GM10266 (cell line): ENCODE measurements around the gene DLG5.

Experiments
- DNase-seq: peaks from one replicate; pipeline ENCODE4 v3.0.0; 2012; ENCODE audit errors: extremely low spot score
- TF ChIP-seq, protein P1 (sequence below): IDR thresholded peaks from 2 replicates; pipeline ENCODE4 v1.5.1; 2012; ENCODE audit warnings: mild to moderate bottlenecking, low read depth; ENCODE audit not compliant: control insufficient read depth, insufficient read depth; ENCODE audit errors: missing control alignments

Gene DLG5

GRCh38 chr10:77881222-77881621 lies 45.3 kb downstream of the DLG5 start:
- no peak for DNase-seq
- TF ChIP-seq, protein P1, sequence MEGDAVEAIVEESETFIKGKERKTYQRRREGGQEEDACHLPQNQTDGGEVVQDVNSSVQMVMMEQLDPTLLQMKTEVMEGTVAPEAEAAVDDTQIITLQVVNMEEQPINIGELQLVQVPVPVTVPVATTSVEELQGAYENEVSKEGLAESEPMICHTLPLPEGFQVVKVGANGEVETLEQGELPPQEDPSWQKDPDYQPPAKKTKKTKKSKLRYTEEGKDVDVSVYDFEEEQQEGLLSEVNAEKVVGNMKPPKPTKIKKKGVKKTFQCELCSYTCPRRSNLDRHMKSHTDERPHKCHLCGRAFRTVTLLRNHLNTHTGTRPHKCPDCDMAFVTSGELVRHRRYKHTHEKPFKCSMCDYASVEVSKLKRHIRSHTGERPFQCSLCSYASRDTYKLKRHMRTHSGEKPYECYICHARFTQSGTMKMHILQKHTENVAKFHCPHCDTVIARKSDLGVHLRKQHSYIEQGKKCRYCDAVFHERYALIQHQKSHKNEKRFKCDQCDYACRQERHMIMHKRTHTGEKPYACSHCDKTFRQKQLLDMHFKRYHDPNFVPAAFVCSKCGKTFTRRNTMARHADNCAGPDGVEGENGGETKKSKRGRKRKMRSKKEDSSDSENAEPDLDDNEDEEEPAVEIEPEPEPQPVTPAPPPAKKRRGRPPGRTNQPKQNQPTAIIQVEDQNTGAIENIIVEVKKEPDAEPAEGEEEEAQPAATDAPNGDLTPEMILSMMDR = no peak

DNA sequence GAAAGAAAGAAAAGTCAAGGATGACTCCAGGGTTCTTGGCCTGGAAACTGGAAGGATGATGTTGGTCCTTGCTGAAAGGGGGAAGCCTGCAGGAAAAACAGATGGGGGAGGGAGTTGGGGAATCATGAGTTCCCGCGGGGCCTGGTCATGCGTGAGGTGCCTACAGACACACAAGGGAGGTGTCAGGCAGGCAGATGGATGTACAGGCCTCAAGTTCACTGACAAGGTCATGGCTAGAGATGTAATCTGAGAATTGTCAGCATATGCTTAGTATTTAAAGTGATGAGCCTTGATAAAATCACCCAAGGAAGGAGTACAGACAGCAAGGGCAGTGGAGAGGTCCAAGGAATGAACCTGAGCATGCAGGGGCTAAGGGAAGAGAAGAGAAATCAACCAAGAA lies 46.8 kb downstream of the DLG5 start:
- TF ChIP-seq, protein P1 = no peak
- no peak for DNase-seq

- no peak for DNase-seq
- TF ChIP-seq, protein P1 = no peak
Observed at GRCh38 chr10:77879065-77879464, 47.5 kb downstream of the DLG5 start.

GRCh38 chr10:77877441-77878344 lies 48.9 kb downstream of the DLG5 start:
- TF ChIP-seq, protein P1 = no peak
- DNase-seq = peak; percentile 33

- DNase-seq = no peak
- TF ChIP-seq, protein P1 = no peak
Observed at GRCh38 chr10:77875730-77876129, 50.8 kb downstream of the DLG5 start.

- TF ChIP-seq, protein P1 = no peak
- DNase-seq = no peak
Observed at GRCh38 chr10:77874872-77875271, 51.7 kb downstream of the DLG5 start.

GRCh38 chr10:77873536-77874380 lies 52.8 kb downstream of the DLG5 start:
- TF ChIP-seq, protein P1 = no peak
- peak; percentile 71 for DNase-seq
